SJCRH30 (cell line): ENCODE measurements around the gene SYT5. TPM values are rescaled to one million over a fixed set of nuclear protein-coding genes. Genes with fewer than 3 reads are reported as not detected.

Experiments
- total RNA-seq: library from RNA; depleted of rRNA; stranded (reverse); fragments of >200 nt; shearing (Covaris generic); gene quantifications from 2 replicates; pipeline ENCODE4 v1.2.3, GENCODE V29; 2014; rRNA removed

The SYT5 gene
- total RNA-seq, 1 experiment from 2014 or later, result 0.36 TPM

Other genes starting within 250 kb of the SYT5 start
- 0.02 TPM in 1 of 2 replicates, not detected in the other for gene NLRP7, start 232.8 kb downstream of the SYT5 start, total RNA-seq
- not detected in 2 replicates for gene NLRP2, start 213.9 kb downstream of the SYT5 start, total RNA-seq
- gene GP6, start 142.0 kb downstream of the SYT5 start, total RNA-seq, result 15.1 and 16.7 TPM in 2 replicates
- gene RDH13, start 117.1 kb downstream of the SYT5 start, total RNA-seq, result 29.9 and 30.5 TPM in 2 replicates
- 1.4 and 1.7 TPM in 2 replicates for gene EPS8L1, start 104.4 kb downstream of the SYT5 start, total RNA-seq
- 26.2 and 30.5 TPM in 2 replicates for gene PPP1R12C, start 62.7 kb downstream of the SYT5 start, total RNA-seq
- gene TNNT1, start 31.1 kb downstream of the SYT5 start, total RNA-seq, result 599 and 612 TPM in 2 replicates
- gene TNNI3, start 22.6 kb downstream of the SYT5 start, total RNA-seq, result 2.4 and 2.5 TPM in 2 replicates
- gene DNAAF3, start 13.7 kb downstream of the SYT5 start, total RNA-seq, result 9.1 and 14.0 TPM in 2 replicates
- gene PTPRH, start 29.2 kb upstream of the SYT5 start, total RNA-seq, result 0.94 and 1.4 TPM in 2 replicates
- gene TMEM86B, start 48.5 kb upstream of the SYT5 start, total RNA-seq, result 2.3 and 2.5 TPM in 2 replicates
- gene PPP6R1, start 78.7 kb upstream of the SYT5 start, total RNA-seq, result 39.5 and 44.9 TPM in 2 replicates
- 39.3 and 40.8 TPM in 2 replicates for gene HSPBP1, start 99.8 kb upstream of the SYT5 start, total RNA-seq
- gene BRSK1, start 103.7 kb upstream of the SYT5 start, total RNA-seq, result 13.2 and 15.8 TPM in 2 replicates
- not detected in 2 replicates for gene TMEM150B, start 145.1 kb upstream of the SYT5 start, total RNA-seq
- 21.2 and 21.6 TPM in 2 replicates for gene KMT5C, start 159.6 kb upstream of the SYT5 start, total RNA-seq
- gene COX6B2, start 174.4 kb upstream of the SYT5 start, total RNA-seq, result 0.45 TPM in 1 of 2 replicates, not detected in the other
- gene GARIN5B, start 183.0 kb upstream of the SYT5 start, total RNA-seq, result not detected in 2 replicates
- 16.7 and 17.8 TPM in 2 replicates for gene IL11, start 190.2 kb upstream of the SYT5 start, total RNA-seq
- gene TMEM190, start 196.5 kb upstream of the SYT5 start, total RNA-seq, result not detected in 2 replicates
- gene TMEM238, start 204.0 kb upstream of the SYT5 start, total RNA-seq, result 0.14 and 0.25 TPM in 2 replicates
- 612 and 617 TPM in 2 replicates for gene RPL28, start 205.6 kb upstream of the SYT5 start, total RNA-seq
- 509 and 566 TPM in 2 replicates for gene UBE2S, start 227.5 kb upstream of the SYT5 start, total RNA-seq